ENCODE measurements around the gene MSI2.

MSI2 gene

DNA sequence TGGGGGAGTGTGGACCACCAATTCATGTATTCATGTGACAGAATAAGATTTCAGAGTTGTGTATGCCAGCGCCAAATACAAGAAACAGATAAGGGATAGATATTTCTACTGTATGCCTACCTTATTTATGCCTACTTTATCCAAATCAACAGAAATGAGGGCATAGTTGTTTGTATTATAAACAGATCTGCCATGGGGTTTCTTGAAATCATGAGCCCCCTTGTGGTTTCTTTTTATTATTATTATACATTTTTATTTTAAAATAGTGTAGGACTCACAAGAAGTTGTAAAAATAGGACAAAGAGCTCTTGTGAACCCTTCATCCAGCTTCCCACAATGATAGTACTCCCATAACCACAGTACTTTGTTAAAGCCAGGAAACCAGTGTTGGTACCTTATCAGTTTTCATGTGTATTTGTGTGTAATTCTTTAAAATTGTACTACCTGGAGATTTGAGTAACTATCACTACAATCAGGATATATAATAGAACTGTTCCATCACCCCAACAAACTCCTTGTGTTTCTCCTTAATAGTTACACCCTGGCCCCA is 259.4 kb downstream of the MSI2 start:
- DNase-seq, result no peak

DNA sequence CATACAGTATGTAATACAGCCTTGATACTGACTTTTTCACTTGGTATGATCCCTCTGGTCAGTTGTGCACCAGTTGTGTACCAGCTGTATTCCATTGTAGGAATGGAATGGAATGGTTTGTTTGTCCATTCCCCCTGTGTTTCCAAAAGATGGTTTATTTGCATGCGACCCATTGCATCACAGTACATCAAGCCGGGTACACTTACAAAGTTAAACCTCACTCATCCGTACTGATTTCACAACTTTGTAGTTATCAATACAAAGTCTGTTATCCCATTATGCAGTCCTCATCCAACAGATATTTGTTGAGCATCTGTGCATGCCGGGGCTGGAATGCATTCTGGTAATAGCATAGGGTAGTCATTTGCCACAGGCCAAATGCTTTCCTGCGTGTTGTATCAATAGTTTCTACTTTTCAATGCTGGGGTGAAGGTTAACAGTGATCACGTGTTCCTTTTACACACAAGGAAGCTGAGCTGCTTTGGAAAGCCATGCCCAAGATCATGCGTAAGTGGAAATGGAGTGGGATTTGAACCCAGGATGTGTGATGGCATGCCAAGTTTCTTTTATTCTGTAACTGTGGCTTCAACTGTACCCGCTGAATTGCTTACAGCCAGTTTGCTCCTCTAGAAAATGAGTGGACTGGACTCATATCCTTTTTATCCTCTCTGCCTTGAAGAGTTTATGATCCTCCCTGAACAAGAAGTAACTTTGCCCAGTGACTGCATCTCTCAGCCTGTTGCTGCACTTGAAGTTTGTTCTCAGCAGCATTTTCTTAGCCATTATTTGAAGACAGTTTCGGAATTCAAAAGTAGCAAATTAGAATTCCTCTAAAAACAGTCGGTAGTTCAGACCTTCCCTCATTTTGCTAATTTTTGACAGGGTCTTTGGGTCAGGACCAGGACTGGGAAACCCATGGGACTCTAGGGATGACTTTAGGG is 260.2 kb downstream of the MSI2 start:
- no peak for DNase-seq

DNA sequence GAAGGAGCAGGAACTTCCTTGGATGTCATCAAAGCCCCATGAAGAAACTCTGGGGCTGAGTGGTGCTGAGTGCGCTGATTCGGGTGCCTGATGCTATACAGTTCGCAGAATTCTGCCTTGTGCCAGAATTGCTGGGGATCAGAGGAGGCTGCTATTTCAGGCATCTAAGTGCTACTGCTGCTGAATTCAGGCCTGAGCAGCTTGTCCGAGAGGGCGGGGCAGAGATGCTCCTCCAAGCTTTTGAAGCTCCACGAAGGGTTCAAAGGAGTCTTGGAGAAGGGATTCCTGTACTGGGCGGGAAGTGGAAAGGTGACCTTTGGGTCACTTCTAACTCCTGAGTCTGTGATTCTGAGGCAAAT is 260.9 kb downstream of the MSI2 start:
- no peak for DNase-seq

DNA sequence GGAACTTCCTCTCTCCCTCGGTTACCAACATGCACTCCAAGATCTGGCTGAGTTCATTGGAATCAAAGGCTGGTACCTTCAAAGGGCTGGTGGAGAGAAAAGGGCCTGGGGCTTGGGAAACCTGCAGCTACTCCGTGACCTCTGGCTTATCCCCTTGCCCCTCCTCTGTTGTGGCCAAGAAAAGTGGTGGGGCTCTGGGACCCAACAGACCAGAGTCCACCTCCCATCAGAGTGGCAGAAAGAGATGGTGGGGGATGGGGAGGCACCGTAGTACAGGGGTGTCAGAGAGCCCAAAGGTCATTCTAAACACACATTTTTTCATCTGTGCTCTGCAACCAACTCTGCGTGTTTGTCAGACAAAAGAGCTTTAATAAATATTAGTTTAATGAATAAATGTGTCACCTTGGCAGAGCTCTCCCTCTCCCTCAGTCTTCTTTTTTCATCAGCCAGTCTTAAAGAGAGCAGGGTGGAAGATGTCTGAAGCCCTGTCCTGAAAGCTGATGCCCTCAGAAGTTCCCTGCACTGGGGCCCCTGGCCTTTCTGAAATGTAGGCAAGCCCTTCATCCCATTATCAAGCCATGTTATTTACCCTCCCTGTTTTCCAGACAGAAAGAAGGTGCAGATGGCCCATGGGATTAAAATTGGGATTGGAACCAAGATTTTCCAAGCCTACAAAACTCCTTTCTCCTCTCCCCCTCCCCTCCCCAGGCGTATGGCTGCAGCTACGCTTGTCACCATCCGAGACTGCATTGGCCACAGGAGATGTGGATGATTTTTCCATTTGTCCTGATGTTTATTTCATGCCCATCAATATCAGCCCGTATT is 261.5 kb downstream of the MSI2 start:
- DNase-seq, result no peak

DNA sequence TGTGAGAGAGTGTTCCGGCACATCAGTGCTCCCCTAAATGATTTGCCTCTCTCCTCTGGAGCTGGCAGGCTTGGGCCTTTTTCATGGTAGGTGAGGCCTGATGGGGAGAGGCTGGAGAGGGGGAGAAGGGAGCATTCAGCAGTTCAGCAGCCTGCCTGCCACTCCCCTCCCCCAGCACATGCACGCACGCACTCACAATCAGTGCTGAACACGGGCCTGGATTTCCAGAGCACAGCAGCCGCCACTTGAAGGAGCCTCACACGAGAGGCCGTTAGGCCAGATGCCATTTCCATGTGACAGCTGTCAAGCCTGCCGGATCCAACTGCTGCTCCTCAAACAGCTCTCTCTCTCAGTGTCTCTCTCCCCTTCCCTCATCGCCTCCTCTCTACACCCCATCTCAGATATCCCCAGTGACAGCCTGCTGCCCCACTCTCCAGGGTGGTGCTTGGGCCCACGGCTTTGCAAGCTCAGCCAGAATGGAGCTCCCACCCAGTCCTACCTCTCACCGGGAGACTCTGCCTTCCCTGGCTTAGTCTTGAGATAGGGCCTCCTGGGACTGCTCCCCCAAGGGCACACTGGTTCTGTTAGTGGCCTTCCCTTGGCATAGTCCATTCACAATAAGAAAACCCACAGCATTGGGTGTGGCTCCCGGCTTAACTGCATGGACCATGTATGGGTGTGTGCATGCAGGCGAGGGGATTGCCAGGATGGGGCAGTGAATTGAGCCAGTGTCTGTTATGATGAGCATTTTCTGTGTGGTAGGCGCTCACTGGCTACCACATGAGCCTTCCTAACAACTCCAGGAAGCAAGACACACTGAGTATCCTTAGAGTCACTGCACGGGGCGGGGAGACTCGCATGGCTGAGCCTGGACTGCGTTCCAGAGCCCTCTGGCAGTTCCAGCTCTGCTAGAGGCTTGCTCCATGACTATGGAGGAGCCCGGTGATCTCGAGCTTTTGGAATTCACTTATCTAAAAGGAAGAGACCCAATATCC is 262.6 kb downstream of the MSI2 start:
- peak; percentile 59 for DNase-seq

DNA sequence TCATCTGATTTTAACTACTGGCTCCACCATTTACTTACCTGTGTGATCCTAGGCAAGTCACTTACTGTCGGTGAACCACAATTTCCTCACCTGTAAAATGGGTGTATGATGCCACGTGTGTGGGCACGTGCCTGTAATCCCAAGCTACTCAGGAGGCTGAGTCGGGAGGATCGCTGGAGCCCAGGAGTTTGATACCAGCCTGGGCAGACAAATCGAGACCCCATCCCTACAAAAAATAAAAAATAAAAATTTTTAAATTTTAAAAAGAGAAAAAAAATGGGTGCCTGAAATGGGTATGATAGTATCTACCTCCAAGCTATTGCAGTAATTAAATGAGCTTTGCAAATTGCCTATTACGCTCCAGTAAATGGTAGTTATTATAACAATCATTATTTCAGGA is 263.5 kb downstream of the MSI2 start:
- DNase-seq, result no peak

DNA sequence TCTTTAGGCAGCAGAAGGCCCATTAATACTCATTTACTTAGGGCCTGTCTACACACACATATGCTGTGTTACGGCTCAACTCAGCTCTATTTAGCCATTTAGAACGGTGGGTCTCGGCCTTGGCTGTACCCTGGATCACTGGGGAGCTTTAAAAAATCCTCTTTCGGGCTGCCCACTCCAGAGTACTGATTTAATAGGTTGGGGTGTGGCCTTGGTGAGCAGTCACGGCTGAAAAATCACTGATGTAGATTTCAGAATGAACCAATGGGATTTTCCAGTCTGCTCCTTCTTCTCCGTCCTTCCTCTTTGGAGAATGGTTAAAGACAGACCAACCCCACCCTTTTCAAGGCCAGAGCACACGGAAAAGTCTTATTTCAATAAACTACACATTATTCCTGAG is 265.3 kb downstream of the MSI2 start:
- DNase-seq, result no peak

DNA sequence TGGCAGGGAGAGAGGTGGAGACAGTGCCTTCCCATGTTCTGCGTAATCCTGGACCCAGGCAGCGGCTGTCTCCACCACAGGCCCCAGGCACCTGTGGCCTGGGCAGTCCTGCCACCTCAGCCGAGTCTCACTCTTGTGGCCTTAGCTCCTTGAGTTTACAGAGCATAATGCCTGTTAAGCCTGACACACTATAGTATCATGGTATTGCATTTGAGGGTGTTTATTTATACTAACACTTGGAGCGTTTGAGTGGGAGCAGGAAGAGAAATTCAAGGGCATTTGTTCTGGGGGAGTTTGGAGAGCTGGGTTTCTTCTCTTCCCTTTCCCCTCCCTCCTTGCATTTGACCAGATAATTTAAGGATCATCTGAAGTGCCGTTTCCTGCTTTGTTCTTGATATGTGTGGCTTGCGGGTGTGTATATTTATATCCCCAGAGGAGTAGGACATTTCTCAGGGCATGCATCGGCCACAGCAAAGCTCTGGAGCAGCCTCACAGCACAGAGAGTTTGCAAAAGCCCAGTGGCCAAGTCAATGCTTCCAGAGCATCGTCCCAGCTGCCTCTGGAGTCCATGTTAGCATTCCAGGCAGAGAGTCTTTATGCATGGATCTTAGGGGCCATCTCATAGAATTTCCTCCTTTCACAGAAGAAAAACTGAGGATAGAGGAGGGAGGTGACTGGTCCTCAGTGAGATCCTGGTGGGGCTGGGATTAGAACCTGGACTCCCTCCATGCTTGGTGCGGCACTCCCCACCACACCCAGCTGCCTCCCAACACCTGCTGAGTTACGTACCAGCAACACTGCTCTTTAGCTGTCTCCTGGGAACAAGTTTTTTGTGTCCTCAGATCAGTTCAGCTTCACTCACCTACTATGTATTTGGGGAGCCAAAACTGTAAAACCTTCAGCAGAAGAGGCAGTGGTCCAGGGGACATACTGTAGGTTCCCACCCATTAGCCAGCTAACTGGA is 266.0 kb downstream of the MSI2 start:
- DNase-seq, result no peak

DNA sequence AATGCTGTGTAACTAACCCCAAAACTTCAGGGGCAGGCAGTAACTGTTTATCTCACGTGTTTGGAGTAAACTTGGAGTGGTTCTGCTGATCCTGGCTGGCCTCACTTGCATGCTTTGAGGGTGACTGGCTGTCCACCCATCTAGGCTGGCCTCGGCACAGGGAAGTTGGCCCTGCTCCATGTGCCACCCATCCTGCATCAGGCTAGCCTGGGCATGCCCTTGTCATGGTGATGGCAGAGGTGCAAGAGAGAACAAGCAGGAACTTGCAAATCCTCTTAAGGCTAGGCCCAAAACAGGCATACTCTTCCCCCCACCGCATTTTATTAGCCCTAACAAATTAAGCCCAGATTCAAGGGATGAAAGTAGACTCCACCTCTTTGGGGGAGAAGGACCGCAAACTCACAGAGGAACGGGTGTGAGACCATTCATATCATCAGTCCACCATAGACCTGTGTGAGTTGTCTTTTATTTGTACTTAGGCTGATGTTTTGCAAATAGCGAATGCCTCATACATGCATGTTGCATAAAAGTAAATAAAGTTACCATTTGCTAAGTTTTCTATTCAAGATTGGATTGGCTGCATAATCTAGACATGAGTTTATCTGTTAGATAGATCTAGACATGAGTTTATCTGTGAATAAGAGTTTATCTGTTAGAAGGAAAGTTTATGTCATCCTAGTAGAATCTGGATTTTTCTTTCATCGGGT is 267.8 kb downstream of the MSI2 start:
- DNase-seq, result no peak

DNA sequence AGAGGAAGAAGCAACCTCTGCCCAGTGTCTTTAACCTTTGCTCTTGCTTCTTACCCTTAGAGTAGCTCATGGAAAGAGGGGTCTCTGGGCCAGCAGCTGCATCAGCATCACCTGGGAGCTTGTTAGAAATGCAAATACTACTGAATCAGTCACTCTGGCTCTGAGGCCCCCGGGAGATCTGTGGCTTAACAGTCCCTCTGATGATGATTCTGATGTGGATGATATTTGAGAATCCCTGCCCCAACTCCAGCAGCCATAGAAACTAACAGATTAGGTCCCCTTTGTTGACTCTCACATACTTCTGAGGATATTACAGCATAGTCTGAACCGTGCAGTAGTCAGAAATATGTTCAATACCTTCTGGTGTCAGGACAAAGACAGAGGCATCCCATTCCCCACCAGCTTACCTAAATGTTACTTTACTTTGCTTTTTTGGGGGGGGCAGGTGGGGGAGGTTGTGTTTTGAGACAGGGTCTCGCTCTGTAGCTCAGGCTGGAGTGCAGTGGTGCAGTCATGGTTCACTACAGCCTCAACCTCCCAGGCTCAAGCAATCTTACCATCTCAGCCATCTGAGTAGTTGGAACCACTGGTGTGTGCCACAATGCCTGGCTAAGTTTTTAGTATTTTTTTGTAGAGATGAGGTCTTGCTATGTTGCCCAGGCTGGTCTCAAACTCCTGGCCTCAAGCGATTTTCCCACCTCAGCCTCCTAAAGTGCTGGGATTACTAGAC is 268.7 kb downstream of the MSI2 start:
- DNase-seq, result no peak

DNA sequence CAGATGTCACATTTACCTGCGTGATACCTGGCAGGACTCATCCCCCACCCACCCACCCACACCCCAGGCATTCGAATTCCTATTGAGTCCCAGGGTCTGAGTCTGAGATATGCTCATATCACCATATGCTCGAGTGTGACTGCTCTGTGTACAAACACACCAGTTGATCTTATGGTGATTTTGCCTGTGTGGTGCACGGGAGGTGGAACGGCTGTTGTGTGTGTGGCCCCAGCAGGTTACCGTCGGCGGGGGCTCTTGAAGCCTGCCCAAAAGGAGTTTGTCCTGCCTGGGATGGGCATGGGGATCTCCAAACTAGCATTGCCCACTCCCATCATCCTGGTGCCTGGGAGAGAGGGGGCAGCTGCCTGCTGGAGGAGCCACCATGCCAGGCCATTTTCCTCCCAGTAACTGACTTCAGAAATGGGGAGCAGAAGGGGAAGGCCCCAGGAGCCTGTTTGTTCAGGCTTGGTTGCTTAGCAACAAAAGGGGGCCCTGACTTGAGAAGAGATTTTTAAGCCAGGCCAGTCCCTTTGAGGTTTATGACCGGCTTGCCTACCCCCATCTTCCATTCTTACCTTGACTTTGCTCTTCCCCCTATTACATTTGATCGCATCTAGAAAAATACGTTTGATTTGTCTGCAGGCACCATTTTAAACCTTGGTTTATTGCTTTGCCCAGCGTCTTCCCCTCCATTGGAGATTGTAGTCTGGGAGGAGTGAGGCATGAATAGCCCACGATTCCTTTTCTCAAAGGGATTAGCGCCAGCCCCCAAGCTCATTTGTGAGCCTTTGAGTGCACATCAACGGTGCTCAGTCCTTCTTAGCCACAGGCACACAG is 271.1 kb downstream of the MSI2 start:
- no peak for DNase-seq

DNA sequence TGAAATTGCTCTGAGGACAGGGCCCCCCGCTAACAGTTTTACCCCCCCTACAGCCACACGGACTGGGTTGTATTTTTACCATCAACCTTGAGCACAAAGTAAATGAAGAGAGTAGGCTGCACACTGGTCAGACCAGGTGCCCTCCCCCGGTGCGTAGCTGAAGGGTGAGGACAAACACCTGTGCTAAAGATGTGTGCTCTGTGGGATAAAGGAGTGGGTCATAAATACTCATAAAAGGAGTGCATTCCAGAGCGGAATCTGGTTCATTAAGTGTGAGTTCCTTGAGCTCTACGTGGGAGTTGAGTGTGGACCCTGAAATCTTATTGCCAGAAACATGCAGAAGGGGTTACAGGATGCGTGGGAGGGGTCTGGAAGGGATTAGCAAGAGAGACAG is 271.7 kb downstream of the MSI2 start:
- DNase-seq, result peak; percentile 50

DNA sequence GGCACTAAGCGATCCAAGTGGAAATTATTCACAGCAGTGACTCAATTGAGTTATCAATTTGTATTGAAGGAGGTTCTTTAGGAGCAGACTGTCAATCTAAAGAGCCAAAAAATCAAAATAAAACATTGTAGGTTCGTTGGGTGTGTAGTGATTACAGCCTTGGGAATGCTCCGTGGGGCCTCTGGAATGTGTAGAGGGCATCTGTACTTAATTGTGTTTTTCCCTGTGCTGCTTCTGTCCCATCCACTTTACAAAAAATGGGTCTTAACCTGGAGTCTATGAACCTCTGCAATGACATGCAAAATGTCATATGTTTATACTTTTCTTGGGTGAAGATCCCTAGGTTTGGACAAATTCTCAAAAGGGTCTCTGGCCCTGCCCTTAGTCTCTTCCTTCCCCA is 273.7 kb downstream of the MSI2 start:
- DNase-seq, result no peak

DNA sequence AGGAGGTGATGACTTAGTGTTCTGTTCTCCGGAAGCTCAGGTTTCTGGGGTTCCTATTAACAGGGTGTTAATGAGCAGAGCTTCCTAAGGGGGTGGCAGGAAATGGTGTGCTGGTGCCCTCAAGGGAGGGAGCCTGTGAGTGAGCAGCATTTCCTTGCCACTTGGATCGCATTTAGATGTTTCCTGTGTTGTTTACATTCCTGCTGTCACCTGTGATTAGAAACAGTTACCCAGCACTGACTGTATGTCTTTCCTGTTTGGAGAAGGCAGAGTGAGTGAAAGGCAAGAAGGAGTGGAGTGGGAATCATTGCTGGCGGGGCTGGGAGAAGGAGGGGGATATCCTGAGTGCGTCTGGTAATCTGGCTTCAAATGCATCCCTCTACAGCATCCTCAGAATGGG is 274.2 kb downstream of the MSI2 start:
- DNase-seq, result no peak

DNA sequence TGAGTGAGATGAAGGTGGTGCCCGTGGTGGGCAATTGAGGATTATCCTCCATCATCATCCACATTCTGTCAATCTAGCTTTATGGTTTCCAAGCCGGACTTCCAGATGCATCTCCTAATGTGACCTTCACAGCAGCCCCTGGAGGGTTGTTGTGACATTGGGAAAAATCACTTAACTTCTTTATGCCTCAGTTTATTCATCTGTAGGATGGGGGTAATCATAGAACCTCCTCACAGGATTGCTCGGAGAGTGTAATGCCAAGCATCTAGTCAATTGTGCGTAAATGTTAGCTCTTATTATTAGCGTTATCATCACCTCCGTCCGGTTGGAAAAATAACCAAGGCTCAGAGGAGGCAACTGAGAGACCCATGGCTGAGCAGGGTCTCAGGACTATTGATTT is 274.8 kb downstream of the MSI2 start:
- DNase-seq, result no peak

DNA sequence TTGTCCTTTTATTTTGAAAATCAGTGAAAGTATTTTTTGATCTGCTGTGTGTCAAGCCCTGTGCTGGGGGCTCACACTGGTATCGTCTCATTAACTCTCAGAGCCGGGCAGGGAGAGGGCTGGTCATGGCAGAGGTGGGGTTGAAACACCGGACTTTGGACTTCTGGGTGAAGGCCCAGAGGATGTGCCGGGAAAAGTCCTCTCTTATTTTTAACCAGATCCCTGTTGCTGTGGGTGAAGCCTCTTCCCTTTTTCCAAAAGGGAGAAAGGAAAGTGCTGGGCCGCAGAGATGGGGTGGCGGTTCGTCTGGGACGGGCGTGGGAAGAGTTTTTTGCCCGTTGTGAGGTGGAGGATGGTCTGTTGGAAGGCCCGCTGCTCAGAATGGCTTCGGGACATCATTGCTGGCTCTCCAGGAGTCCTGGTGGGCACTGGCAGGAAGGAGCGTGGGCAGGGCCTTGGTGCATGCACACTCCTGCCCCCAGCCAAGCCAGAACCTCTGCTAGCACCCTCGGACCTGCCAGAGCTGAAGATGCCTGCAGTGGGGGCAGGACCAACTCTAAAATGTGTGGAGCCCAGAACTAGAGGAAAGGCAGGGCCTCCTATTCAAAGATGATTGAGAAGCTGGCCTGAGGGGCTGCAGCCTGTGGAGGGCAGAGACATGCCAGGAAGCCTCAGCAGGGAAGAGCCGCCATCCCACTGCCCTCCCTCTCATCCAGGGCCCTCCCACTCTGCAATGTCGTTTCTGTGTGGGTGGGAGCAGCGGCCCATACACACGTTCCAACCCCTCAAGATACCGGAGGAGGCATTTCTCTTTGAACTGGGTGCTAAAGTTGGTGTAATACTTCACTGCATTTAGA is 275.6 kb downstream of the MSI2 start:
- no peak for DNase-seq

DNA sequence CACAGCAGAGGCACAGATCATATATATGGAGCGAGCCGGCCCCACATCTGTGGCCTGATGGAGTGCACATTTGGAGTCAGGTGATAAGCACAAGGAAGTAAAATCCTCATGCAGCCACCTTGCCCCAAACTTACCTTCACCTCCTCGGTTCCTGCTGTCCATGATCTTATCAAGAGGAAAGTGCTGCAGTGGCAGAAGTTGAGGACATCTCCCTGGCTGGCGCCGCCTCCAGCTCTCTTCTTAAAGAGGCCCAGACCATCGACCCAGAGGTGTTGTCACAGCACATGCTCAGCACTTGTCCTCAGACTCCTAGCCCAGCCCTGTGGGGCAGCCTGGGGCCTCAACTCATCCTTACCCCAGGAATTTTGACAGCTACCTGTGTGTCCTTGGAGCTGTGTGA is 276.2 kb downstream of the MSI2 start:
- DNase-seq, result no peak

DNA sequence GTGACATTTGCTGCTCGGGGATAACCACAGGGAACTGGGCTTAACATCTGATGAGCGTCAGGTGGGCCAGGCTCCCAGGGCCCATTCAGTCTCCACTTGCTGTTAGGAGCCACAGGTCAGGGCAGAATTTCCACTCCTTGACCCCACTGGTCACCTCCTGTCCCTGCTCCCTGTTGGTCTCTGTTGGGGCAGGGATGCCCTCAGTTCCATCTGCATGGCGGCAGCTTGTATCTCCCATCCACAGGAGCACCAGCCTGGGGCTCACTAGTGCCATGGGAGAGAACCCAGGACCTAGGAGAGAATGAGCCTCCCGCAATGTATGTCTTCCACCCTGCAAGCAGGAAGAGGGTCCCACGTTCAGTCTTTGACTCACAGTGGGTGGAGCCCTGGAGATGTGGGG is 276.6 kb downstream of the MSI2 start:
- no peak for DNase-seq
